Astrocyte (in vitro differentiated cells and primary cell): ENCODE data around the gene KIRREL3.

ENCODE experiments used
- CTCF ChIP-seq: IDR thresholded peaks from 2 replicates; pipeline ENCODE4 v1.5.1; 2011; ENCODE audit warnings: low read depth, mild to moderate bottlenecking, inconsistent platforms, low read length, moderate library complexity; ENCODE audit not compliant: insufficient read depth
- EZH2 ChIP-seq: IDR thresholded peaks from 2 replicates; pipeline ENCODE4 v1.6.1; 2012; ENCODE audit warnings: mild to moderate bottlenecking, low read length, inconsistent platforms; ENCODE audit not compliant: insufficient read depth

DNA sequence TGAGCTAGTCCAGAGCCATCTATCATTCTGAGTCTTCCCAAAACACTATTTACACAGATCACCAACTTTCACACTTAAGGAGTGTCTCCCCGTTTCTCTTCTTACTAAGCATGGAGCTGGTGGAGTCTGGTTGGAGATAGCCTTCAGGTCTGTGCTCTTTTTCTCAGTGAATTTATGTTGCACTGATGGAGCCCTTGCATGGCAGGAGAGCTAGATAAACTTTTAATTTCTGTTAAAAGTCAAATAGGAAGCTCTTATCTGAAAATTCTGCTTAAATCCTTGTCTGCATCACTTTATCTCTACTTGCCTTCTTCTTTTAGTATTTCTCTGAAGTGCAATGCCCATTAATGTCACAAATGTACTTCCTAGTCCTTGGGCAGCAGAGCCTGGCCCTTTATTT, 581.7 kb downstream of the KIRREL3 start:
- TF ChIP-seq EZH2 (no peak), CTCF (no peak)
